Thoracic aorta (tissue), 2 donors: ENCODE results near the gene TRAK2. TPM values are rescaled to one million over a fixed set of nuclear protein-coding genes. Genes with fewer than 3 reads are reported as not detected.

Source experiments
- ATAC-seq: fragments of 150-250 bp; one replicate; pipeline ENCODE4 v1.8.0; 2017; ENCODE audit warnings: low read depth; ENCODE audit not compliant: insufficient number of reproducible peaks, low FRiP score
- DNase-seq: peaks from one replicate; pipeline ENCODE4 v3.0.0-alpha.2; 2020; ENCODE audit warnings: low spot score
- H3K27ac ChIP-seq, 2 donors: fragments of 200-600 bp; sonication (generic); 1 replicate in 1 of 2; 2 replicates in 1 of 2; pipeline ENCODE4 v1.5.1; 2016; ENCODE audit warnings: mild to moderate bottlenecking in 2 of 2, moderate library complexity in 2 of 2
- H3K27me3 ChIP-seq: fragments of 200-600 bp; sonication (generic); replicated peaks from 2 replicates; pipeline ENCODE4 v1.6.0; 2016; ENCODE audit warnings: mild to moderate bottlenecking; ENCODE audit not compliant: insufficient read depth
- H3K36me3 ChIP-seq: fragments of 200-600 bp; sonication (generic); one replicate; pipeline ENCODE4 v1.5.1; 2016
- H3K4me1 ChIP-seq, 2 donors: fragments of 200-600 bp; sonication (generic); 1 replicate in 1 of 2; 2 replicates in 1 of 2; pipeline versions ENCODE4 v1.5.1 to v1.6.0; 2016; ENCODE audit warnings: low read depth in 2 of 2, mild to moderate bottlenecking in 1 of 2; ENCODE audit not compliant: control insufficient read depth in 1 of 2
- H3K4me3 ChIP-seq: fragments of 200-600 bp; sonication (generic); 2 replicates; pipeline ENCODE4 v1.5.1; 2016; ENCODE audit warnings: mild to moderate bottlenecking
- H3K9me3 ChIP-seq: fragments of 200-600 bp; sonication (generic); 2 replicates; pipeline ENCODE4 v1.5.1; 2016
- CTCF ChIP-seq: fragments of 200-600 bp; sonication (generic); IDR thresholded peaks from one replicate; pipeline ENCODE4 v1.5.1; 2019; ENCODE audit warnings: antibody characterized with exemption
- total RNA-seq, 2 donors: library from RNA; depleted of rRNA; stranded (reverse); fragments of >200 nt; gene quantifications; one replicate each; pipeline versions ENCODE4 v1.1.0 to v1.2.3, GENCODE V29; 2016

The TRAK2 gene
- total RNA-seq, 2 donors from 2014 or later, result 69.3 to 88.5 TPM

DNA sequence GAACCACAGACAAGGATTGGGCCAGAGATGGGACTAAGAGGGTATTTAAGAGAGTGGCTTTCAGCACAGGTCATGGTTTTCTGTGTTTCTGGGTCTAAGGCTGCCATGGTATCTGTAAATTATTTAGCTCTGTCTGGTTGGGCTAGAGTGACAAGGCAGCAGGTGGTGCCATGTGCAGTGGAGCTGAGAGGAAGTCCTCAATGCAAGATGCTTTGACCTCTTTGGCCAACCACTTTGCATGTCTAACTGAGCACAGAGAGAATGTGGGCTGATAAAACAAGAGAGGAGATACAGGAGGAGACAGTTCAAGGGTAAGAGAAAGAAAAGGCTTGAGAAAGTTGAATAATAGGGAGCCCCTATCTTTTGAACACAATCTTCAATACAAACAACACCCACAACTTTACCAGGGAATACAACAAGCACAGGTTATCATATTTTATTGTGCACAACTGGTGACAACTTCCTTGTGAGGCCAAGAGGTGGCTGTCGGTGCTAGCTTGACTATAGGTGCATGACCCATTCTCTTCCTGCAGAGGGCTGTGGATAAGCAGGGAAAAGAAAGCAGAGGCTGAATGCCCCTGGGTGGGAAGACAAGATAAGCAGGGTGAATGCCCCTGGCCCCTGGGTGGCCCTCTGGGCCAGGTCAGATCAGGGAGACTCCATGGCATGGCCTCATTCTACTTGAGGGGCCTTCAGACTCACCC lies 106.4 kb downstream of the TRAK2 start:
- no peak for ATAC-seq
- Histone ChIP-seq H3K4me3 (no peak overlapping the region), H3K4me1 (no peaks in the 10 kb centered on the region), H3K9me3 (no peaks in the 10 kb centered on the region), H3K27ac (no peak overlapping the region), H3K36me3 (peaks cover 16% of the 10 kb centered on the region), H3K27me3 (no peaks in the 10 kb centered on the region)
- no peak for TF ChIP-seq CTCF
- DNase-seq, result no peak

DNA sequence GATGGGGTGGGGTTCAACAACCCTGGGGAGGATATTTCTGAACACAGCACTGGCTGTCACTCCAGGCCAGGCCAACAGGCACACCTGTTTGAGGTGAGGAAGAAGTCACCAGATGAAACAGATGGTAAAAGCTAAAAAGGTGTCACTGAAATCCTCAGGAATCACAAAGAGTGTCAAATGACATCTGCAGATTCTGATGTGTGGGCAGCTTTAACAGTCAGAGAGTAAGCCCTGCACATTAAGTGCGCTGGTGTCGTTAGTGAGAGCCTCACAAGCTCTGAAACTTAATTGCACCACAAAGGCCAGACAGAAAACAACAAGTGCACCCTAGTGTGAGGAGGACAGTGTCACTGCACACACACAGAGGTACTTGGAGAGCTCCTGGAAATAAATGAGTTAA lies 107.7 kb downstream of the TRAK2 start:
- no peaks in the 10 kb centered on the region for H3K4me1 ChIP-seq
- no peak for TF ChIP-seq CTCF
- H3K27ac ChIP-seq, result no peak overlapping the region
- no peak for DNase-seq
- peaks cover 16% of the 10 kb centered on the region for H3K36me3 ChIP-seq
- H3K4me3 ChIP-seq, result no peak overlapping the region
- H3K27me3 ChIP-seq, result no peaks in the 10 kb centered on the region
- no peaks in the 10 kb centered on the region for H3K9me3 ChIP-seq
- ATAC-seq, result no peak

DNA sequence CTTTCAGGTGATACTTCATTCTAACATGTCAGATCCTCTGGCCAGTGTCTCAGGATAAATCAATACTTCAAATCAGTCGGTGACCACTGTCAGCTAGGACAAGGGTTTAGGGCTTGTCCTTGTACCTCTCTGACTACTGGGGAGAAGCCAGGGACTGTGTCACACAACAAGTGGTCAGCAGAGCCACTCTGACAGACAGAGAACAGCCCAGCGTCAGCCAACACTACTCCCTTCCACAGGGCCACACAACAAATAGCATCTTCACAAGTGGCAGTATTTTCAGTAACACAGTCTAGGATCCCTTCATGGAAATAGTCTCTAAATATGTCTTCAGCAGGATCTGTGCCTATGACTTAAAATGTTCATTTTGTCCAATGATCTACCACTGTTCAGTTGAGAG lies 108.3 kb downstream of the TRAK2 start:
- Histone ChIP-seq H3K27me3 (no peaks in the 10 kb centered on the region), H3K27ac (no peak overlapping the region), H3K4me1 (no peaks in the 10 kb centered on the region), H3K9me3 (no peaks in the 10 kb centered on the region), H3K36me3 (peaks cover 16% of the 10 kb centered on the region), H3K4me3 (no peak overlapping the region)
- no peak for TF ChIP-seq CTCF
- no peak for ATAC-seq
- DNase-seq, result no peak

- Histone ChIP-seq H3K36me3 (no peaks in the 10 kb centered on the region), H3K9me3 (no peaks in the 10 kb centered on the region), H3K4me3 (no peak overlapping the region), H3K27ac (no peak overlapping the region), H3K4me1 (no peaks in the 10 kb centered on the region), H3K27me3 (no peaks in the 10 kb centered on the region)
- no peak for TF ChIP-seq CTCF
- DNase-seq (no peak), ATAC-seq (no peak)
These were observed 121.8 kb downstream of the TRAK2 start for GRCh38 chr2:201329409-201329808.

DNA sequence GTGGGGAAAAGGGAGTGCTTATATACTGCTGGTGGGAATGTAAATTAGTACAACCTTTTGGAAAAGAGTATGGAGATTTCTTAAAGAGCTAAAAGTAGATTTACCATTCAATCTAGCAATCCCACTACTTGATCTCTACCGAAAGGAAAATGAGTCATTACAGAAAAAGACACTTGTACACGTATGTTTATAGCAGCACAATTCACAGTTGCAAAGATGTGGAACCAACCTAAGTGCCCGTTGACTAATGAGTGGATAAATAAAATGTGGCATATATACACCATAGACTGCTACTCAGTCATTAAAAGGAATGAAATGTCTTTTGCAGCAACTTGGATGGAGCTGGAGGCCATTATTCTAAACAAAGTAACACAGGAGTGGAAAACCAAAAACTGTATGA lies 123.6 kb downstream of the TRAK2 start:
- Histone ChIP-seq H3K9me3 (no peaks in the 10 kb centered on the region), H3K4me3 (no peak overlapping the region), H3K4me1 (no peaks in the 10 kb centered on the region), H3K27me3 (no peaks in the 10 kb centered on the region), H3K36me3 (no peaks in the 10 kb centered on the region), H3K27ac (no peak overlapping the region)
- TF ChIP-seq CTCF, result no peak
- DNase-seq (no peak), ATAC-seq (no peak)

Other genes starting within 250 kb of the TRAK2 start
- gene CASP8, start 190.9 kb downstream of the TRAK2 start, total RNA-seq, result 10 to 100 TPM; 11.5 to 14.6 TPM
- gene FLACC1, start 94.1 kb downstream of the TRAK2 start, total RNA-seq, result 10 to 100 TPM in 1 of 2 donors, 1 to 10 TPM in 1; 4.2 to 11.1 TPM
- gene STRADB, start 282 bp upstream of the TRAK2 start, total RNA-seq, result 10 to 100 TPM in 1 of 2 donors, 1 to 10 TPM in 1; 8.7 to 13.8 TPM
- gene TMEM237, start 192.0 kb upstream of the TRAK2 start, total RNA-seq, result 10 to 100 TPM; 43.2 to 45.6 TPM
- gene MPP4, start 247.2 kb upstream of the TRAK2 start, total RNA-seq, result 1 to 10 TPM in 1 of 2 donors, not detected in 1; 5.5 TPM